Measurements from ENCODE around the gene GLB1L3.

- TF ChIP-seq CTCF (IDR thresholded peaks at IDR 0.05; ENCODE audit: insufficient read depth, low read length, poor library complexity, severe bottlenecking) = no peak
- no peak for TF ChIP-seq EZH2phosphoT487 (conservative IDR thresholded peaks at IDR 0.05; ENCODE audit: low read length)
Measured at GRCh38 chr11:134357545-134357839, 81.3 kb downstream of the GLB1L3 start.
